Loucy (cell line): Measurements from ENCODE around the gene TTLL9.

ENCODE experiments used
- CTCF ChIP-seq: fragments of 200-600 bp; sonication (generic); conservative IDR thresholded peaks from 2 replicates; pipeline ENCODE4 v1.5.1; 2014; ENCODE audit warnings: mild to moderate bottlenecking, antibody characterized with exemption, low read length
- EZH2phosphoT487 ChIP-seq: fragments of 200-600 bp; IDR thresholded peaks from 2 replicates; pipeline ENCODE4 v1.6.1; 2018; ENCODE audit warnings: antibody characterized with exemption, mild to moderate bottlenecking, moderate library complexity, borderline replicate concordance

DNA sequence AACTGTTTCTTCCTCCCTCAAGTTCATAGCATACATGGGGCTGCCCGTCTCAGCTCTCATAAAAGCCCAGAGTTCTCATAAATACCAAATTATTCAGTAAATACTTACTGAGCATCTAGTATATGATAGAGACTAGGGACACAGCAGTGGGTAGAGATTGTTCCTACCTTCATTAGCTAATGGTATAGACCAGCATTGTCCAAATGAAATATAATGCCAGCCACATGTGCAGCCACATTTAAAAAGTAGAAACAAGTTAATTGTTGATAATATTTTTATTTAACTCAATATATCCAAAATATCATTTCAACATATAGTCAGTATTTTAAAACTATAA is 1.2 kb downstream of the TTLL9 start:
- TF ChIP-seq CTCF (no peak), EZH2phosphoT487 (no peak)
